ENCODE data around the gene AK4. TPM values are rescaled to one million over a fixed set of nuclear protein-coding genes. Genes with fewer than 3 reads are reported as not detected.

AK4 gene
- total RNA-seq, 6 experiments from 2014 or later: 108 to 171 (median 123) TPM

DNA sequence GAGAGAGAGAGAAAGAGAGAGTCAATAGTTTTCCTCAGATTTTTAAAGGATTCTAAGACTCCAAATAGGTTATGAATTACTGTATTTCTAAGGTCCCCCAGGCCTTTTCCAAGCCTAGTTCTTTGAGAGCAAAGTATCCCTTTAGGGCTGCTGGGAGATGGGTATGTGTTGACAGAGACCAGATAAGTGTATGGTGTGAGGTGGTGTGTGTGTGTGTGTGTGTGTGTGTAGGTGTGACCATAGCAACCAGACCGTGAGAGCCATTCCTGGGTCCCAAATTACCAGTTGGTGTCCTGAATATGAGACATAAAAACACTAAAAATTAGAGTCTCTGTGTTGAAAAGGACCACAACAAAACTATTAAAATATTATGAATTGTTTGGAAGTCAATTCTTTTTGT is 119.7 kb downstream of the AK4 start:
- Histone ChIP-seq H3K4me3 (no peak overlapping the region), H3K36me3 (no peaks in the 10 kb centered on the region), H3K9me3 (no peaks in the 10 kb centered on the region), H3K27me3 (no peaks in the 10 kb centered on the region), H3K4me1 (peaks cover 0 to 11% (median 0%) of the 10 kb centered on the region in 4 donors), H3K27ac (no peak overlapping the region)
- 55% methylated on average over 1 of the region's 1 CpG for WGBS (ENCODE audit: insufficient coverage, low coverage, low lambda C conversion rate, missing lambda C conversion rate)
- DNase-seq: no peak
- TF ChIP-seq POLR2A (IDR thresholded peaks at IDR 0.05): no peak
- no peak for ATAC-seq
- intact Hi-C loops (cut with DNase I): no loop called here

DNA sequence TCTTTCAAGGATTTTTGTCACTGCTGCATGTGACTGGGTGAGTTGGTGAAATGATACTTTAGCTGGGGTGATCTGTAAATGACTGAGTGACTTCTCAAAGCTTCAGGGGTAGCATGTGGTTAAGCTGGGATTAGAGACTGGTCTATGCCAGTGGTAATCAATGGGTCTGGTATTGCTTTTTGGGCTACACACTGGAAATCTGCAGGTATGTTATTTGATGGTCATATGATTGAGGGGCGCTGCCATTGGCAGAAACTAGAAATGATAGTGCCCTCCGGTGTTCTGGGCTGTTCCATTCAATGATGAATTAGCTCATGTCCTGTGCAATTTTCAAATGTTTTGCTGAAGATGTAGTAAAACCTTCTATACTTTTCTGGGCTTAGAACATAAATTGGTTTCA is 121.6 kb downstream of the AK4 start:
- ATAC-seq (no peak), DNase-seq (no peak)
- no peak overlapping the region for H3K27ac ChIP-seq
- no peaks in the 10 kb centered on the region for H3K36me3 ChIP-seq
- no peak overlapping the region for H3K4me3 ChIP-seq
- peaks cover 0 to 10% (median 0%) of the 10 kb centered on the region in 4 donors for H3K4me1 ChIP-seq
- H3K27me3 ChIP-seq: no peaks in the 10 kb centered on the region
- intact Hi-C loops (cut with DNase I): no loop called here
- H3K9me3 ChIP-seq: no peaks in the 10 kb centered on the region
- TF ChIP-seq, protein P1, sequence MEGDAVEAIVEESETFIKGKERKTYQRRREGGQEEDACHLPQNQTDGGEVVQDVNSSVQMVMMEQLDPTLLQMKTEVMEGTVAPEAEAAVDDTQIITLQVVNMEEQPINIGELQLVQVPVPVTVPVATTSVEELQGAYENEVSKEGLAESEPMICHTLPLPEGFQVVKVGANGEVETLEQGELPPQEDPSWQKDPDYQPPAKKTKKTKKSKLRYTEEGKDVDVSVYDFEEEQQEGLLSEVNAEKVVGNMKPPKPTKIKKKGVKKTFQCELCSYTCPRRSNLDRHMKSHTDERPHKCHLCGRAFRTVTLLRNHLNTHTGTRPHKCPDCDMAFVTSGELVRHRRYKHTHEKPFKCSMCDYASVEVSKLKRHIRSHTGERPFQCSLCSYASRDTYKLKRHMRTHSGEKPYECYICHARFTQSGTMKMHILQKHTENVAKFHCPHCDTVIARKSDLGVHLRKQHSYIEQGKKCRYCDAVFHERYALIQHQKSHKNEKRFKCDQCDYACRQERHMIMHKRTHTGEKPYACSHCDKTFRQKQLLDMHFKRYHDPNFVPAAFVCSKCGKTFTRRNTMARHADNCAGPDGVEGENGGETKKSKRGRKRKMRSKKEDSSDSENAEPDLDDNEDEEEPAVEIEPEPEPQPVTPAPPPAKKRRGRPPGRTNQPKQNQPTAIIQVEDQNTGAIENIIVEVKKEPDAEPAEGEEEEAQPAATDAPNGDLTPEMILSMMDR (IDR thresholded peaks at IDR 0.05): no peak
- TF ChIP-seq POLR2A (IDR thresholded peaks at IDR 0.05): no peak
- WGBS (ENCODE audit: insufficient coverage, low coverage, low lambda C conversion rate, missing lambda C conversion rate): 100% methylated on average over 1 of the region's 2 CpGs

DNA sequence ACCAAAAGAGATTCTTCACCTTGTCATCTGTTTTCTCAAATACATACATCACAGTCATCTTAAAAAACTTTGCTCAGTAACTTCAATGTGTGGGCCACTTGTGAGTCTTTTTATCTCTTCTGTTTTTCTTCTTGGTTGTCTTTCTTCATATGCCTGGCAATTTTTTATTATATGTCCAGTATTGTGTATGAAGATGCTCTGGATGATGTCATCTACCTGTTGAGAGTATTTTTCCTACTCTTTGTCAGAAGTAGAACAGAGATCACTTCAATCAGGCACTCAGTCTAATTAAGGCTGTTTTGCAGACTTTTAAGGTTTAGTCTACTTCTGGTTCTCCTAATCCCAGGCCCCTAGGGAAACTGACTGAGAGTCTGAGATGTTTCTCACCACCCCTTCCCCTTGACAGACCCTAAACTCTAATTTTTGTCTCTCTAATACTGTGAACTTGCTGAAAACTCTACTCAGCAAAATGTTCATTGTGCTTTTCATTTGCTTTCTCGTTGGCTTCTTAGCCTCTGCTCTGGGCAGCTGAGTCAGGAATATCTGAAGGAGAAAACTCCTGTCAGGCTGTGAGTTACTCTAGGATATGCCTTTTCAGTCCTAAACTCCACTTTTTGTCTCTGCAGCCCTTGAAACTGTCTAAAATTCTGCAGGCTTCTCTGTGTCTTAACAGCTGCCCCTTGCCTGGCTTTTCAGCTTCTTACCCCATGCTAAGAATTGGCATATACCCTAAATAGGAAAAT is 128.4 kb downstream of the AK4 start:
- 71% methylated on average over 1 of the region's 1 CpG for WGBS (ENCODE audit: insufficient coverage, low coverage, low lambda C conversion rate, missing lambda C conversion rate)

DNA sequence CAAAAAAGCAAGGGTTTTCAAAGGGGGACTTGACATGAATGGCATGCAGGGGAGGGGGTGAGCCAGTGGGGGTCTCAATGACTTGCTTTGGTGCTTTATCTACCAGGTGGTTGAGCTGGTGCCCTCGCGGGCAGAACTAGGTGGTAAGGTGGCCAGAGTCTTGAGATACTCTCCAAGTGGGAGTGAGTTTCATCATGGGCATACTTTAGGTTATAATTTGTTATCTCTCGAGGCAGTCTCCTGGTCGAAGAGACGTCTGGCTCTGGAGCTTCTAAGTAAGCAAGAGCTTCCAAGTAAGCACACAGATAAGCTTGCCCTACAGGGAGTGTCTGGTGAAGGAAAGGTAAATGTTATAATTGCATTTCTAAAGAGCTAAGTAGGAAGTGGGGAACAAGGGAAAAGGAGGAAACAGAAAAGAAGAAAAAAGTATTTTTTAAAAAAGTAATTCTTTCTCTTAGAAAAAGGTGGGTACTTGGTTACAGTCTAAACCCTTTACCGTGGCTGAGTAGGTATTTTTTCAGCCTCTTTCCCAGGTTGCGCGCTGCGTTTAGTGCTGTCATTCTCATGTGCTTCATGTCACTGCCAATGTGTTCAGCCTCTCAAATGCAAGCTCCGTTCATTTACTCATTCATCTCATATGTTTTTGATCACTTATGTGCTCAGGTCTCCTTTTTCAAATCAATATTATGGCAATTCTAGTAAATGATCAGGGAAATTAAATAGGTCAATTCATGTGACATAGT is 129.8 kb downstream of the AK4 start:
- TF ChIP-seq, protein P1 (IDR thresholded peaks at IDR 0.05): no peak
- TF ChIP-seq POLR2A (IDR thresholded peaks at IDR 0.05): no peak
- WGBS (ENCODE audit: insufficient coverage, low coverage, low lambda C conversion rate, missing lambda C conversion rate): 62% methylated on average over 10 of the region's 10 CpGs
- H3K27ac ChIP-seq: no peak overlapping the region
- intact Hi-C loops (cut with DNase I): no loop called here
- no peak for ATAC-seq
- no peak for DNase-seq
- no peaks in the 10 kb centered on the region for H3K4me1 ChIP-seq
- no peaks in the 10 kb centered on the region for H3K36me3 ChIP-seq
- no peak overlapping the region for H3K4me3 ChIP-seq
- H3K27me3 ChIP-seq: no peaks in the 10 kb centered on the region
- H3K9me3 ChIP-seq: no peaks in the 10 kb centered on the region

More for the DNA sequence above, 128.4 kb downstream of the AK4 start:
- no peaks in the 10 kb centered on the region for H3K36me3 ChIP-seq
- no peak overlapping the region for H3K4me3 ChIP-seq
- DNase-seq (no peak), ATAC-seq (no peak)
- no peak overlapping the region for H3K27ac ChIP-seq
- H3K4me1 ChIP-seq: no peaks in the 10 kb centered on the region
- no peaks in the 10 kb centered on the region for H3K27me3 ChIP-seq
- no peaks in the 10 kb centered on the region for H3K9me3 ChIP-seq
- TF ChIP-seq, protein P1 (IDR thresholded peaks at IDR 0.05): no peak
- no peak for TF ChIP-seq POLR2A (IDR thresholded peaks at IDR 0.05)
- intact Hi-C loops (cut with DNase I): no loop called here
